GM19328 (cell line): ENCODE results near the gene NDUFS4.
A peak's percentile ranks its signal among the peaks of the same experiment; 100 is the strongest.
"Not testable (repeated sequence)": the region's sequence is repeated elsewhere in the genome, so short reads cannot be mapped to it uniquely, and the experiment has no call there.

ENCODE experiments used
- ATAC-seq: cut with Tn5 transposase; IDR thresholded peaks from one replicate; pipeline ENCODE4 v1.9.1; 2021; ENCODE audit warnings: mild to moderate bottlenecking, moderate library complexity; ENCODE audit not compliant: unreplicated experiment

Gene NDUFS4

GRCh38 chr5:53560506-53561191, at the start of gene NDUFS4:
TSS of gene NDUFS4 (plus strand) at chr5:53560639. CDS start at chr5:53560663, 24 bp downstream.
- peak; percentile 92 for ATAC-seq

- ATAC-seq: no peak
Measured at GRCh38 chr5:53512539-53512938, 47.9 kb upstream of the NDUFS4 start.

DNA sequence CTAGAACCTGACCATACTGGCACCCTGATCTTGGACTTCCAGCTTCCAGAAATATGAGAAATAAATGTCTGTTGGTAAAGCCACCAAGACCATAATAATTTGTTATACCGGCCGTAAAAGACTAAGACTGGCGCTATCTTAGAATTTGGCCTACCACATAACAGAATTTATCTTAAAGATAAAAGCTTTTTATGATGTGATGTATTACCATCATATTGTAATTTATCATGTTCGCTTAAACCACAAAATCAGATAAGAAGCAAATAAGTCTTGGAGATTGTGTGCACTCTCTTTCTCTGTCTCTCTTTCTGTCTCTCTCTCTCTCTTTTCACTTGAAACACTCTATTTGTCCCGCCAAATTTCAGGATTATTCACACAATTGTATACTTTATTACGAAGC, 44.5 kb upstream of the NDUFS4 start:
- ATAC-seq: no peak

GRCh38 chr5:53520813-53521212, 39.6 kb upstream of the NDUFS4 start:
- ATAC-seq: no peak

DNA sequence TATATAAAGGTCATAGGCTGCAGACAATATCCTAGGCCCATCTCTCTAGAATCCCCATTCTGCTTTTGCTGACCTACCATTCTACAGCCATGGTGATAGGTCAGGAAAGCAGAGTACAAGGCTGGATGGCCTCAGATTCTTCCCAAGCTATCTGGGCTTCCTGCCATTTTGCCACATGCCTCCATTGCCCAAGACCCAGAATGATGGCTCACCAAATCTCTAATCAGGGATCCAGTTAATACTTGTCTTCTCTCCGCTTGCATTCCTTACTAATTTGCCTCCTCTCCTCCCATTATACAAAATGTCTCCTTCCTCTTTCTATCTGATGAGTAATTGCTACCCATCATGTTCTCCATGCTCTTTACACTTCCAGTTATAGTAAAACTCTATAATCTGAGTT, 22.7 kb upstream of the NDUFS4 start:
- no peak for ATAC-seq

GRCh38 chr5:53540739-53541138, 19.7 kb upstream of the NDUFS4 start:
- not testable (repeated sequence) for ATAC-seq

DNA sequence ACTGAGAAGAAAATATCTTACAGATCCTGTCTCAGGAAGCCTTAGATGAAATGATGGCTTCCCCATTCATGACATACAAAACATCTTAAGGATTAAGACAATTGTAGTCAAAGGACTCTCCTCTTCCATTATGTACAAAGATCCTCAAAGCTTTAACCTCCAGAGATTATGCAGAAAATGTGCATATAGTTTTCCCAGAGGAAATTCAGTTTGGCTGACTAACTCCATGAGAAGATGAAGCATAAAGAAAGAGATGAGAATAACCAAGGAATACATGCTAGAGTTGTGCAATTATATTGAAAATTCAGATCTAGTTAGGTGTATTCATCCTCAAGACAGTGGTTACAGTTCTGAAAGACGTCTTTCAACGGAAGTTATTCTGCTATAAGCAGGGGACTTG, 18.6 kb upstream of the NDUFS4 start:
- ATAC-seq: no peak

- no peak for ATAC-seq
Measured at GRCh38 chr5:53542926-53543325, 17.5 kb upstream of the NDUFS4 start.

- no peak for ATAC-seq
Measured at GRCh38 chr5:53543401-53543800, 17.0 kb upstream of the NDUFS4 start.

DNA sequence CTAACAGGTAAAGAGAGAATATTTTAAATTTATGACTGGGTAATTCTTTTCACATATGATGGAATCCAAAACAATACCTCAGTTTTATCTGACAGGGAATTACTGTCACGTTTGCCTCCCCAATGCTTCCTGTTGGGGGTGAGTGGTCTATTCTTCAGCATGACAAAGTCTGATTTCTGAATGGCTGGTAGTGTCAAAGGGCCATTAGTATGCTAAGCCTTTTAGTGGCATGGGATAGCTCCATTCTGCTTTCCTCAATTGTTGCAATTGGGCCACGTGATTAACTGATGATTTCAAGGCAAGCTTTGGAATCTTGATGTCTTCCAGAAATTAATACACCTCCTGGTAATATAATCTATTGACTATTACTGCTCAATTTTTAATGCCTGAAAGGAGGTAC, 14.7 kb upstream of the NDUFS4 start:
- no peak for ATAC-seq

DNA sequence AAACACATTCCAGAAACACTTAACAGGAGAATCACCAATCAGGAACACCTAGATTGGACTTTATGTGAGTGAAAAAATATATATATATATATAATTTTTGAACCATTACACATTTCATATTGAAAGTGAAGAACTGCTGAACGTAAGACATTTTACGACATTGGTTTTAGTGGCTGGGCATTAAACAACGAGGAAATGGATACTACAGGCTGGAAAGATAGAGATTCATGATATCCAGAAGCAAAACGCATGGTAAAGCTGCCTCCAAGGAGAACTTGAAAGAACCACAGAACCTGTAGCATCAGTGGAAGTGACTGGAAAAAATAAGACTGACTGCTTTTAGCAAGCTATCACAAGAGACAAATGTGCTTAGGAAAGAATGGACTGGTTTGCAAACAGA, 13.2 kb upstream of the NDUFS4 start:
- no peak for ATAC-seq

DNA sequence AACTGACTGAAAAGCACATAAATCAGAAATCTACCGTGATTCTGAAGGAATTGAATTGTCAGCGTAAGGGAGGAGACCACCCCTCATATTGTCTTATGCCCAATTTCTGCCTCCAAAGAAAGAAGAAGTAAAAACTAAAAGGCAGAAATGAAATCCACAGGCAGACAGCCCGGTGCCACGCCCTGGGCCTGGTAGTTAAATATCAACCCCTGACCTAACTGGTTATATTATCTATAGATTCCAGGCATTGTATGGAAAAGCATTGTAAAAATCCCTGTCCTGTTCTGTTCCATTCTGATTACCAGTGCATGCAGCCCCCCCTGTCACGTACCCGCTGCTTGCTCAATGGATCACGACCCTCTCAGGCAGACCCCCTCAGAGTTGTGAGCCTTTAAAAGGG, 11.9 kb upstream of the NDUFS4 start:
- not testable (repeated sequence) for ATAC-seq

- no peak for ATAC-seq
Measured at GRCh38 chr5:53549792-53550191, 10.6 kb upstream of the NDUFS4 start.

- ATAC-seq: no peak
Measured at GRCh38 chr5:53552561-53552960, 7.9 kb upstream of the NDUFS4 start.

DNA sequence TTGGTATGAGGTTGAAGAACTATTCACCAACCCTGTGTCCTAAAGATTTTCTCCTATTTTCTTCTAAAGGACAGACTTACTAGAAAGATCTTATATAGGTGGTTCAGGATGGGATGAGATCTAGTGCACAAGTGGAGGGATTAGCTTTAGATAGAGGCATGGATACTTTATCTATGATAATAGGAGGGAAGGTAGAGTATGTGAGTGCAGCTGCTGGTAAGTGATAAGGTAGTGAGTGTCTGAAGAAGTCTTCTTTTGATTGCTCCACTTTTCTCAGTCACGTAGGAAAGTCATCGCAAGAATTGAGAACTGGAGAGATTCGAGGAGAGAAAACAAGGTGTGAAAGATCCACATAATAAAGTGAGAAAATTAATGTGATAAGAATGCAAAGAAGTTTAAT, 6.0 kb upstream of the NDUFS4 start:
- no peak for ATAC-seq

GRCh38 chr5:53555160-53555559, 5.3 kb upstream of the NDUFS4 start:
- no peak for ATAC-seq

DNA sequence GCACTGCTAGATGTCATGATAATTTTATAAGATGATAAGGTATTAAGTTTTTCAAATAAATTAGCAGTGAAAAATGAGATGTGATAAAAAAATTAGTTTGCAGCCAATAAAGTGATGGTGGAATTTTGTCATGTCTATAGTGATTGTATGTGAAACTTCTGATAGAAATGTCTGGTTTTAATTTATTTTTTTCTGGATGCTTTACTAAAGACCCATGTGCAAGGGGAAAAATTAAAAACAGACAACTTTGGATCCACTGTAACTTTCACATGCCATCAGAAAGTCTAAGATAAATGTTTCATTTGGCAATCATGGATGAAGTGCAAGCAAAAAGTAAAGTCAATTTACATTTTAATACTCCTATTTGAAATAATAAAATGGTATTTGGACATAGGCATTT, 4.4 kb upstream of the NDUFS4 start:
- ATAC-seq: no peak

- no peak for ATAC-seq
Measured at GRCh38 chr5:53557386-53557785, 3.1 kb upstream of the NDUFS4 start.

DNA sequence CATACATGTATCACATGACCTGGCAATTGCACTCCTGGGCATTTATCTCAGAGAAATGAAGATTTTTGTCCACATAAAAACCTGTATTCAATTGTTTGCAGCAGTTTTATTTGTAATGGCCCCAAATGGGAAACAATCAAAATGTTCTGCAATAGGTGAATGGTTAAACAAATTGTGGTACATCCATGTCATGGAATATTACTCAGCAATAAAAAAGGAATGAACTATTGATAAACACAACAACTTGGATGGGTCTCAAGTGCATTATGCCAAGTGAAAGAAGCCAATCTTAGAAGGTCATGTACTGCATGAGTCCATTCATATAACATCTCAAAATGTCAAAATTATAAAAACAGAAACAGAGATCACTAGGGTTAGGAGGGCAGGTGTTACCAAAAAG, 1.5 kb upstream of the NDUFS4 start:
- ATAC-seq: no peak

DNA sequence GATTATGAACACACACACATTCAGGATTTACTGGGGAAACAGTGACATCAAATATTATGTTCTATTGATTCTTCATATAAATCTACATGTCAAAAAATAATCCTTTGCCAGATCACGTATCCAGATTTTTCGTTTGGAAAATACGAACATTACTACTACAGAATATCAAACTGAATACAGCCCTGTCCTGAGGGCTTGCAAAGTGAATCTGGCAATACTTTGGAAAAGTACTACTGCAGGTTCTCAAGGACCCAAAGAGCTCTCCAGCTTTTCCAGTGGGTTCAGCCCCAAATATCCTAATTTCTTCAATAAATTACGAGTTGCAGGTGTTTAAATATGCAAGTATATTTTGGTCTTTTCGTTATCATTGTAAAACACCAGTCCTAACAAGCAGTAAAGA, 411 bp upstream of the NDUFS4 start:
- no peak for ATAC-seq

DNA sequence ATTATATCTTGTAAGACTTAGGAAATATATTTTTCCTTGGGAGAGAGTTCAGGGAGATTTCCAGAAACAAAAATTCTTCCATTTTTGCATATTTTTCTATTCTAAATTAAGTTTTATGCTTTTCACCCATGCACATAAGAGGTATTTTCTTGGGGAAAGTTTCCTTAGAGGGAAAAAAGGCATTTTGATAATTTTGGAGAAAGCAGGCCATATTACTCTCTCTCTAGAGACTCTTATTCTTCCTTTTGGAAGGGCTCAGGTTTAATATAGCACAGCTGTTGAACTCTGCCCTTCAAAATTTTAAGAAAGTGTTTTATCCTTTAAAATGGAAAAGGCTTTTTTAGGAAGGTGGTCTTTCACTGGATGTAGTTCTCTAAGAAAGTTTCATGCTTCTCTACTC, 8.0 kb downstream of the NDUFS4 start:
- ATAC-seq: no peak

GRCh38 chr5:53568871-53569270, 8.4 kb downstream of the NDUFS4 start:
- no peak for ATAC-seq

- ATAC-seq: no peak
Measured at GRCh38 chr5:53569453-53569852, 9.0 kb downstream of the NDUFS4 start.
